Mesodermal cell (in vitro differentiated cells): ENCODE data around the gene SDR39U1.

Source experiments
- H3K27ac ChIP-seq: 2 replicates; pipeline ENCODE4 v1.7.0; 2013; ENCODE audit warnings: mild to moderate bottlenecking, low read depth, low read length, moderate library complexity; ENCODE audit not compliant: severe bottlenecking
- H3K36me3 ChIP-seq: 2 replicates; pipeline ENCODE4 v1.7.1; 2013; ENCODE audit warnings: mild to moderate bottlenecking, low read length, moderate library complexity; ENCODE audit not compliant: control insufficient read depth, insufficient read depth
- H3K4me1 ChIP-seq: one replicate; pipeline ENCODE4 v1.7.1; 2013; ENCODE audit warnings: mild to moderate bottlenecking, low read length; ENCODE audit not compliant: insufficient read depth, control insufficient read depth, poor library complexity, severe bottlenecking
- H3K4me3 ChIP-seq: 2 replicates; pipeline ENCODE4 v1.7.0; 2013; ENCODE audit warnings: low read length, control low read depth, mild to moderate bottlenecking; ENCODE audit not compliant: insufficient read depth, poor library complexity, severe bottlenecking; ENCODE audit errors: extremely low read depth
- H3K9me3 ChIP-seq: 2 replicates; pipeline ENCODE4 v1.7.1; 2013; ENCODE audit warnings: mild to moderate bottlenecking, low read length, moderate library complexity; ENCODE audit not compliant: control insufficient read depth
- WGBS, 2 experiments: methylation state at CpG; one replicate each; pipeline ENCODE4 v1.1.5; 2013; ENCODE audit warnings: missing lambda C conversion rate in 2 of 2; ENCODE audit not compliant: insufficient coverage in 2 of 2; 5-methylcytosine and 5-hydroxymethylcytosine counted together

SDR39U1 gene

DNA sequence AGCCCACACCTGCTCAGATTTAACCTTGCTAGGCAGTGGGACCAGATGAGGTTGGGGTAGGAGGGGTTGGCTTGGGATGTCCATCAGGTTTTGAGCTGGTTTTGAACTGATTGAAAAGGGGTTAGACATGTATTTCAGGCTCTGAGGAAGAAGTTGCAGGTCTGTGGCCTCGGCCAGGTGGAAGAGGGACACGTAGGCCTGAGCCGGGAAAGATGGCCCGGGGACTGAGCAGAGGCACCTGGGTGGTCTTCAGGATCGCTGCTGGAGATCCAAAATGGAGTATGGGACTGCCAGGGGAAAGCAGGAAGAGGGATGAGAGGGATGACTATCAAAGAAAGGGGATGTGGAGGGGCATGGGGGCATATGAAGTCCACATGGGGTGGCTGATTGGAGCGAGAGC, 36.2 kb downstream of the SDR39U1 start:
- peaks cover 24% of the 10 kb centered on the region for H3K36me3 ChIP-seq
- no peak overlapping the region for H3K4me3 ChIP-seq
- H3K27ac ChIP-seq, result no peak overlapping the region
- 97 to 98% methylated on average over 5 to 6 of the region's 6 CpGs for WGBS, 2 experiments
- peaks cover 6% of the 10 kb centered on the region for H3K4me1 ChIP-seq
- no peaks in the 10 kb centered on the region for H3K9me3 ChIP-seq

DNA sequence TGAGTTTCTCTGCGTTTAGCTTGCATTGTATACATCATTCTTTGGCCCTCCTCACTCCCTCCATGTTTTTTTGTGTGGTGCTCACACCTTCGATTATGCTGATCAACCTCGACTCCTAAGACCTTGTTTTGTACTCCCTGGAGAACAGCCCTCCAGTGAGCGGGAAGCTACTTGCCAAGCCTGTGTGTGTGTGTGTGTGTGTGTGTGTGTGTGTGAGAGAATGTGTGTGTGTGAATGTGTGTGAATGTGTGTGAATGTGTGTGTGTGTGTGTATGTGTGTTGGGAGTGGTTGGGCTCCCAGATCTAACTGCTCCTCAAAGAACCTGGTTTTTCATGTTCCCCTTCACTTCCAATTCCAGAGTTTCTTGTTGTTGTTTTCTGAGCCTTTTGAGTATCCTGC, 37.8 kb downstream of the SDR39U1 start:
- peaks cover 18% of the 10 kb centered on the region for H3K36me3 ChIP-seq
- H3K4me3 ChIP-seq, result no peak overlapping the region
- 63 to 95% methylated on average over 1 to 3 of the region's 4 CpGs for WGBS, 2 experiments
- peaks cover 11% of the 10 kb centered on the region for H3K4me1 ChIP-seq
- H3K27ac ChIP-seq, result no peak overlapping the region
- no peaks in the 10 kb centered on the region for H3K9me3 ChIP-seq

DNA sequence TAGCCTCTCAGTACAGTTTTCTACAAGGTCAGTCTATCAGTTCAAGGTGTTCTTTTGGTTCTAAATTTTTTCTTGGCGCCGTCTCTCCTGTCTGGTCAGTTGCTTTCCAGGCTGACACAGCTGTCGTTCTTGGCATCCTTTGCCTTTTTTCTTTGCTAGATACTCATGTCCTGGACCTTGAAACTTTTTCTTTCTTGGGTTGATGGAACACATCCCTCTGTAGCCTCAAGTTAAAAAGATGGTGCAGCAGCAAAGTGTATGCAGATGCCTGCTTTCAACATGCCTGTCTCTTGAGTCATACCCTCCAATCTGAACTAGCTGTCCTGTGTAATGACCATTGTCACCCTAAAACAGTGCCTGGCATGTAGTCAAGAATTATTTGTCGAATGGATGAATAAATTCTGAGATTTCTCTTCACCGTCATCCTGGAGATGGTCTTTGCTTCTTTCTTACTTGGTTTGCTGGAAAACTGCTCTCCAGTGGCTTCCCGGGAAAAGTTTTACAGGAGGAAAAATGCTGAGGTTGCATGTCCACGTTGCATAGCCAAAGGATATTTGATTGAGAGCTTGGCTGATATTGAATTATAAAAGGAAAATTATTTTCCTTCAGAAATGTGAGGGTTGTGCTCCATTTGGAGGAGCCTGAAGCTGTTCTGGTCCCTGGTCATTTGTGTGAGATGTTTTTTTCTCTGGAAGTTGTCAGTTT, 39.1 kb downstream of the SDR39U1 start:
- Histone ChIP-seq H3K4me3 (no peak overlapping the region), H3K4me1 (peaks cover 14% of the 10 kb centered on the region), H3K27ac (no peak overlapping the region), H3K36me3 (peaks cover 7% of the 10 kb centered on the region), H3K9me3 (no peaks in the 10 kb centered on the region)
- 90 to 91% methylated on average over 5 to 7 of the region's 7 CpGs for WGBS, 2 experiments

DNA sequence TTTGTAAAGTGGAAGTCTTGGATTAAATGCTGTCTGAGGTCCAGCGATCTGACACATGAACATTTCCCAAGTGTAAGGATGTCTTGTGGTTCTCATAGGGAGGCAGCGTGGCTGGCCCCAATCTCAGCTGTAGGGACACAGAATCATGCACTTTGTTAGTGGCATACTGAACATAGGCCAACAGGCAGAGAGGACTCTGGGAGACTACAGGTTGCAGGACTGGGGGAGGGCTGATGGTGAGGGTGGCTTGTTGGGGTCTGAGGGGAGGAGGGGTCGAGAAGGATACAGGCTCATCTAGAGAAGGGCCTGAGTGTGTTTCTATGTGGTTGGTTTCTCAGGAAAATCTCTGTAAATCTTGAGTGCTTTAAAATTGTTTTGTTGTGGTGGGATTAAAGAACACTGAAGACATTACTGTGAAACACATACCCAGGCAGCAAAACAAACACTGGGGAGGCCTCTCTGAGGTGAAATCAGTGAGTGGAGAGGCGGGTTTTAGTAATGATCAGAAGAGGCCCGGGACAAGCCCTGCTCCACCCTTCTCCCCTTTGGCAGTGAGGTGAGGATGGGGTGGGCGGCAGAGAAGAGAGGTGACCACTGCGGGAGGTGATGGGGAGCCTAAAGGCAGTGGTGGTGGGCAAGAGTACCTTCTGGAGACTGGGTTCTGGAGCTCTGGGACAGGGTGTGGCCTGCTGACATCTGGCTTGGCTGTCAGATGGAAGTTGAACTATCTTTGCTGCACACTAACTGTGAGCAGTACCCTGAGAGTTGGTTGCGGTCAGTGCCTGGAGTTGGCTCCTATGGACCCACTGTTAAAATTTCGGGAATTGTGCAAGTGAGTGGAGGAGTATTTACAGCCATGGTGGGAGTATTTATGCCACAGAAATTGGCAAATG, 40.5 kb downstream of the SDR39U1 start:
- peaks cover 14% of the 10 kb centered on the region for H3K4me1 ChIP-seq
- H3K27ac ChIP-seq, result no peak overlapping the region
- 83 to 93% methylated on average over 5 to 8 of the region's 9 CpGs for WGBS, 2 experiments
- H3K9me3 ChIP-seq, result no peaks in the 10 kb centered on the region
- no peaks in the 10 kb centered on the region for H3K36me3 ChIP-seq
- H3K4me3 ChIP-seq, result no peak overlapping the region

DNA sequence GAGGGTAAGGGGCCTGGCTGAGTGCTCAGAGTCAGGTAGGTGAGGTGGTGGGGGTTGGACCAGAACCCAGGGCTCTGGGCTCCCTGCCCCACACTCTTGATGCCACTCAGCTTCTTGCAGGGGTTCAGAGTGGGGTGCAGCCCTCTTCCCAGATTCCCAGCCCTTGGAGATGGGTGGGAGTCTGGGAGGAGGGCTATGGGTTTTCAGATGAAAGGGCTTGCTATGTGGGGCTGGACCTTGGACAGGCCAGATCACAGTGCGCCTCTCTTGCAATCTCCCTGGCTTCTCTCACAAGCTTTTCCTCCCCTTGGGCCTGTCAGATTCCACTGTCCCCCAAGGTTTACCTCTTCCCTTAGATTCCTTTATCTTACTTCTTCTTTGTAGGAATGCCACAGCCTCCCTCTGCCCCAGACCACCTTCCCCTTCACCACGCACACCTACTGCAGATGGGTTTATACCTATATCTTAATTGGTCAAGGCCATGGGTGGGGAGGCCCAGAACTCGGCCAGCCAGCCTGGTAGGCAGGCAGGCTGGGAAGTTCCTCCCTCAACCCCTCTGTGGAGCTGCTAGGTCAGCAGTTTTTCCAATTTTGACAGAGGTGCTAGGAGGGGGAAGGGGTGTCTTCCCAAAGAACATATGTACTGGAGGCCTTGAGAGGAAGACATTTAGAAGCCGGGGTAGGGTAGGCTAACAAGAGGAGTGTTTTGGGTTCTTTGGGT, 42.4 kb downstream of the SDR39U1 start:
- 81 to 89% methylated on average over 2 to 3 of the region's 4 CpGs for WGBS, 2 experiments
- Histone ChIP-seq H3K27ac (no peak overlapping the region), H3K9me3 (no peaks in the 10 kb centered on the region), H3K36me3 (no peaks in the 10 kb centered on the region), H3K4me1 (peaks cover 26% of the 10 kb centered on the region), H3K4me3 (peak overlapping the region; percentile 63)

DNA sequence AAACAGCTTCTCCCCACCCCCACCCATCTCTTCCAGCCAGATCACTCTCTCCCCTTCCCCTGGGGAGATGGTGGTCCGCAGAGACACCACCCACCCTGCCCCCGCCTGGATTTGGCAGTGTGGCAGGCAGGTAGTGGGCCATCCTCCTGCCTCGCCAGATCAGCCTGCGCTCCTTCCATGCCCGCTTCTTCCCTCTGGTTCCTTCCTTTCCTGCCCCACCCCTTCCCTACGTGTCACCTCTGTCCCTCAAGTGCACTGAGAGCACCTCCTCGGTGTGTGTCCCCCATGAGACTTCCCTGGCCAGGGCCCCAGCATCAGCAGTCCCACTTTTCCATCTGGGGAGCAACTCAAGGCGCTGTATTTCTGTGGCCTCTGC, 43.1 kb downstream of the SDR39U1 start:
- Histone ChIP-seq H3K27ac (no peak overlapping the region), H3K36me3 (no peaks in the 10 kb centered on the region), H3K9me3 (no peaks in the 10 kb centered on the region), H3K4me3 (peak overlapping the region; percentile 63), H3K4me1 (peaks cover 26% of the 10 kb centered on the region)
- WGBS, 2 experiments, result 23 to 27% methylated on average over 3 to 6 of the region's 8 CpGs

DNA sequence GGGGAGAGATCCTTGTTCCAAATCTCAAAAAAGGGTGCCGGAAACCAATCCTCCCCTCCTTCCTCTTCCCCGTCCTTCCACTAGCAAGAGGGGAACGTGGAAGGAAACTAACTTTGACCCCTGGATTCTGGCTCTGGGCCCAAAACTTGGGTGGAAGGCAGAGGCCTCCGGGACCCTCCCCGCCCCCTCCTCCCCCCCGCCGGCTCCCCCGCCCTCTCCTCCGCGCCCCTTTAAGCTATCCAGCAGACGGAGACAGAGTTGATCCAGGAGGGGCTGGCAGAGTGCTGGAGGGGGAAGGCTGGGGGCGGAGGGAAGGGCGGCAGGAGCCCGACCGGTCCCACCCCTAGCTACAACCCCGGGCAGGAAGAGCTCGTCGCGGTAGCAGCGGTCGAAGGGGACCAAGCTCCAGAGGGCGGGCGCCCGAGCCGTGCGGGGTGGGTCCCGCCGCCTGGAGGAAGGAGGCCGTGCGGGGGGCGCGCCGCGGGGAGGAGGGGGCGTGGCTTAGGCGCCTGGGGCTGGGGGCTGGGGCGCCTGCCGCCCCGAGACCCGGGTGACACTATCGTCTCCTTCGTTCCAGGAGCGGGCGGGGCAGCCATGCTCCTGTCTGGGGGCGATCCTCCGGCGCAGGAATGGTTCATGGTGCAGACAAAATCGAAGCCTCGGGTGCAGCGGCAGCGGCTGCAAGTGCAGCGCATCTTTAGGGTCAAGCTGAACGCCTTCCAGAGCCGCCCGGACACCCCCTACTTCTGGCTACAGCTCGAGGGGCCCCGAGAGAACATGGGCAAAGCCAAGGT, 43.7 kb downstream of the SDR39U1 start, which contains the start of gene NYNRIN:
Gene NYNRIN (plus strand): TSS at position 351 of the 794 bp plus-strand sequence. CDS start 244 bp downstream, at position 595.
- H3K4me3 ChIP-seq, result peak within 1 kb of the TSS; percentile 63
- H3K27ac ChIP-seq, result peak within 1 kb of the TSS; percentile 54
- 0% methylated on average over 19 to 20 of the region's 57 CpGs for WGBS, 2 experiments
- peaks cover 23% of the 10 kb centered on the region for H3K4me1 ChIP-seq
- H3K36me3 ChIP-seq, result no peaks in the 10 kb centered on the region
- no peaks in the 10 kb centered on the region for H3K9me3 ChIP-seq

DNA sequence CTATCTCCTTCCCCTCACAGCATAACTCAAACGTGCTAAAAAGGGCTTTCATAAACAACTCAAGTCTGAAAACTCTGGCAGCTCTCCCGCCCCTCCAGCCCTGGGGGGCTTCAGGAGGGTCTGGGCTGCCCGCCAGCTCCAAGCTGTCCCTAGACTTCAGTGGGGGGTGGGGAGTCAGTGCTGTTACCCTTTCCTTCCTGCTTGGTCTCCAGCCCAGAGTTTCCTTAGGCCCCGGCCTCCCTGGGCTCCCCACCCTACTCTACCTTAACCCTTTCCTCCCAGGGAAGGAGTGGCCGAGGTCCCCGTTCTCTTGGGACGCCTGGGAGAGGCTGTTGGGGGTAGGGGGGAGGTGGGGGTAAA, 44.3 kb downstream of the SDR39U1 start:
- H3K27ac ChIP-seq, result peak overlapping the region; percentile 54
- H3K4me1 ChIP-seq, result peaks cover 20% of the 10 kb centered on the region
- no peaks in the 10 kb centered on the region for H3K9me3 ChIP-seq
- H3K36me3 ChIP-seq, result no peaks in the 10 kb centered on the region
- WGBS, 2 experiments, result 38% methylated on average over 3 of the region's 7 CpGs; no CpG with 5 or more reads in 1 of the 2 experiments
- peak overlapping the region; percentile 63 for H3K4me3 ChIP-seq

DNA sequence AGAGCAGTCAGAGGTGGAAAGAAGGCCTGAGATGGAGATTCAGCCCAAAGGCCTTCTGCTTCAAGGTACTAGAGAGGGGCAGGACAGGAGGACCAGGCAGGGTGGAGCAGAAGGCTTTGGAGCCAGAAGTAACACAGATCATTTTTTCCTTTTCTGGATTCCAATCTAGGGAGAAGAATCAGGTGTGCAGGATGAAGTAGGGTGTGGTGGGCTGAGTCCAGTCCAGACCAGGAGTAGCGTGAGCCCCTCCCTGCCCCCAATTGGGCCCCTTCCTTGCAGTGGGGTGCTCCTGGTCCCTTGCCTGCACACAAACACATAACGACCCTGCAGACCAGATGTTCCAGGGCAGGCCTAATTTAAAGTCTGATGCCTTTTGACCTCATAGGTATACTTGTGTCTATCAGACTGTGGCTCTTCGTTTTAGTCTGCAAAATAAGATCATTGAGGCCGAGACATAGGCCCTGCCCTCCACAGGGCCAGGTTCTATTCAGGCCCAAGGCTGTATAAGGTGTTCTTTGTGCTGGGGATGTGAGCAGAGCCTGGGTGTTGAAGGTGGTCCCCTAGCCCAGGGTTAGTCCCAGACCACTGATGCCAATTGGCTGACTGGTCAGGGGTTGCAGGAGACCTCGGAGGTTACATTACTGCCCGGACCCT, 44.8 kb downstream of the SDR39U1 start:
- Histone ChIP-seq H3K36me3 (no peaks in the 10 kb centered on the region), H3K4me3 (no peak overlapping the region), H3K27ac (peak overlapping the region; percentile 54), H3K4me1 (peaks cover 22% of the 10 kb centered on the region), H3K9me3 (no peaks in the 10 kb centered on the region)
- WGBS, 2 experiments, result 64 to 81% methylated on average over 5 to 6 of the region's 6 CpGs
